ENCODE measurements around the gene KLHL42.

KLHL42 gene

GRCh38 chr12:27780612-27781408, 777 bp downstream of the KLHL42 start:
- peak; percentile 32 for DNase-seq

GRCh38 chr12:27781680-27782079, 1.6 kb downstream of the KLHL42 start:
- DNase-seq = peak; percentile 32

- DNase-seq = no peak
These were observed 2.4 kb downstream of the KLHL42 start for GRCh38 chr12:27782481-27782880.

GRCh38 chr12:27785882-27786570, 6.0 kb downstream of the KLHL42 start:
- DNase-seq = peak; percentile 67

DNA sequence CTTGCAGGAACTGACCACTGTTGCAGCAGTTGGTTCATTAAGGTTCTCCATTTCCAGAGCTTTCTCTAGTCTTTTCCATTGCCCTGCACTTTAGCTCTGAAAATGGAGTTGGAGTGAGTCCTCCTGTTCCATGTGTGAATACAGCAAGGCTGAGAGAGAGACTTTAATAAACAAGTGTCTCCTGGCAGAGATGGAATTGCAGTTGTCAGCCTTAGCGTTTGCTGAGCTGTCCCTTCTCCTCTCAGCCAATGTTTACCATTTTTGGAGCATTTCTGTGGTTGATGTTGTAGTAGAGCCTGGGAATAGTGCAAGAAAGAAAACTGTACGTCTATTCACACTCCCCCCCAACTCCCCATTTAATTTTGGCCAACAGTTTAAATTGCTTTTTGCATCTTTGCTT, 7.5 kb downstream of the KLHL42 start:
- no peak for DNase-seq

DNA sequence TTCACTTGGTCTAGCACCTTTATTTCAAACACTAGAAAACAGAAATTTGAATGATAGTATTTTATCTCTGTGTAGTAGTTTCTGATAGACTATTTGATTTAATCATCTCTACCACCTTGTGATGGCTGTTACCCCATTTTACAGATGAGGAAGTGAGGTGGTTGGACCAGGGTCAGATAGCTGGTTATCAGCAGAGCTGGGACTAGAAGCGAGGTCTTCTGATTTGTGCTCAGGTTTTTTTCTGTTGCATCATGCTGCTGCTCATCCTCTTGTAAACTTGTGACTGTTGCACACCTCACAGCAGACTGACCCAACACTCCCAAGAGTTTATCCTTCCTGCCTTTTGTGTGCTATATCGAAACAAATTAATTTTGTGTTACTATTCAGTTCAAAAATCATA, 10.1 kb downstream of the KLHL42 start:
- no peak for DNase-seq

DNA sequence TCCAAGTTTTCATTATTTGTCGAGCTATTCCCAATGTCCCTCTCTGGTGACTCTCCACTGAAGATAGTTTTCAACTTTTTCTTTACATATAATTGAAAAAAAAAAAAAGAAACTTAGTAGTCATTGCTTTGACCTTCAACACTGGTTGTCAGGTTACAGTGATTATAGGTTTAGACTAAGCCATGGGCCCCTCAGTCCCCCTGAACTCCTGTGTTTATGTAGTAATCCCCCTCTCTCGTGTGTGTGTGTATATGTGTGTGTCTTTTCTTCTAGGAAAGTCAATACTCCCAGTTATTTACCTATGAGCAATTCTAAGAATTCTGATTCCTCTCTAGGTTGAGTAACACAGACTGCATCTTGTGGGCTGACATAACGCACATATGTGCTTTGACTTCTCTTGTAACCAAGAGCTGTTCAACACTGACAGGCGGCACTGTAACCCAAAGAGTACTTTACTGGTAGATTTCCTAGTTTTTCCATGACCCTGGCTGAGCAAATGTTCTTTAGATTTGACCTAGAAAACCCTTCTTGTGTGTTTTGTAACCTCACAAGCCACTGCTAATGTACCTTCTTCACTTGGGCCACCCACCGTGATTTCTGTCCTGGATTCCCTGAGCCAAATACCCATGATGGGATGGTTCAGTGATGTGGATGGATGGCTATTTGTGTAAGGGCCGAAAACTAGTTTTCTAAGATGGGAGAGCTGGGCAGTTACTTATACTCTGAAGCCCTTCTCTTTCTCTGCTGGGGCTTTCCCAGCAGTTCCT, 15.0 kb downstream of the KLHL42 start:
- DNase-seq = no peak

- DNase-seq = no peak
These were observed 16.1 kb downstream of the KLHL42 start for GRCh38 chr12:27796128-27796527.

DNA sequence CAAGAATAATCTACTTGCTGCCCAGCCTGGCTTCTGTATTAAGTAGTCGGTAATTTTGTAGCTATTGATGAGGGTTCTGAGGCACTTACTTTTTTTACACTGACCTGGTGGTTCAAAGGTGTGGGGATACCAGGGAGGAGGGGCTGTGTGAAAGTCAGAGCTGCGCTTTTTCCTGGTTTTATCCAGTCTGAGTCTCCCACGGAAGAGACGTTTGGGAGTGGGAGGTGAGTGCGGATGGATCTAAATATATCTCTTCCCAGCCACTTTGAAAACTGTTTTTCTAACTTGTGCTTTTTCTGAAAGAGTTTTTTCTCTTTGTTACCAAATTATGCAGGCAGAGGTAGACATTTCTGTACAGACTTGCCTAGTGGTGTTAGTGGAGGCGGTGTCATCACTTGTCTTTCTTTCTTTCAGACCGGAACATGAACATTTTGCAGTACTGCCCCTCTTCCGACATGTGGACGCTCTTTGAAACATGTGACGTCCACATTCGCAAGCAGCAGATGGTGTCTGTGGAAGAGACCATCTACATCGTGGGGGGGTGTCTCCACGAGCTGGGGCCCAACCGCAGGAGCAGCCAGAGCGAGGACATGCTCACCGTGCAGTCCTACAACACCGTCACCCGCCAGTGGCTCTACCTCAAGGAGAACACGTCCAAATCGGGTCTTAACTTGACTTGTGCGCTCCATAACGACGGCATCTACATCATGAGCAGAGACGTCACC, 17.4 kb downstream of the KLHL42 start:
- DNase-seq = no peak

DNA sequence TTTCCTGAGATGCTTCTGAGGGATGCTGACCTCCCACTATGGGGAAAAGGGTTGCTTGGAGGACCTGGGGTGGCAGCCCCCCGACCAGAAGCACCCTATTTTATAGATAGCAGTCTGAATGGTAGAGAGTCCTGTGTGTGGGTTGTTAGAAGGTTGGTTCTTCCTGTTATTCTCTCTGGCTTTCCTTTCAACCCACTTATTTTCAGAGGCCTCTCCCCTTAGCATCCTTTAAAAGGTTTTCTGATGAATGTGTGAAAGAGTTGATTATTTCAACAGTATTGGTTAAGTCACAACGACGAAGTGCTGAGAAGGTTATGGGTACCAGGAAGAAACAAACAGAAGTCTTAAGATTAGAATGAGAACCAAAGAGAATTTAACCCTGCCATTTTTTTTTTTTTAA, 20.8 kb downstream of the KLHL42 start:
- DNase-seq = no peak

GRCh38 chr12:27801630-27802029, 21.6 kb downstream of the KLHL42 start:
- DNase-seq = no peak

- DNase-seq = no peak
These were observed 22.5 kb downstream of the KLHL42 start for GRCh38 chr12:27802511-27802910.

- DNase-seq = no peak
These were observed 22.9 kb downstream of the KLHL42 start for GRCh38 chr12:27802936-27803335.

- DNase-seq = no peak
These were observed 25.2 kb downstream of the KLHL42 start for GRCh38 chr12:27805238-27805637.

DNA sequence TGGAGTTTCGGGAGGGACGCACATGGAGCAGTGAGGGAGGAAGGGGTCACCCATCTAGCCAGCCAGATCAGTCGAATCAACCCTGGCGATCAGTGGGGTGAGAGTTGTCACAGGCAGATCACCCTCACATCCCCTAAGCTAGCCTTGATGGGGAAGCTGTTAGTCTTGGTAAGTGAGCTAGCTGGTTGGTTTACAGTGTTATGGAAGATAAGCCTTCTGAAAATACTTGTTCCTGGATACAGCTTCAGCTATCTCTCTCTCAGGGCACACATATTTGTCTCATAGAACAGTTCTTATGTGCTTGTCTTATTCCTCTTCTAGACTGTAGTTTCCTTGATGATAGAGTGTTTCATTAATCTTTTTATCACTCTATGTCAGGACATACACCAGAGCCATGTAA, 26.2 kb downstream of the KLHL42 start:
- no peak for DNase-seq

GRCh38 chr12:27807063-27807703, 27.1 kb downstream of the KLHL42 start:
- no peak for DNase-seq

DNA sequence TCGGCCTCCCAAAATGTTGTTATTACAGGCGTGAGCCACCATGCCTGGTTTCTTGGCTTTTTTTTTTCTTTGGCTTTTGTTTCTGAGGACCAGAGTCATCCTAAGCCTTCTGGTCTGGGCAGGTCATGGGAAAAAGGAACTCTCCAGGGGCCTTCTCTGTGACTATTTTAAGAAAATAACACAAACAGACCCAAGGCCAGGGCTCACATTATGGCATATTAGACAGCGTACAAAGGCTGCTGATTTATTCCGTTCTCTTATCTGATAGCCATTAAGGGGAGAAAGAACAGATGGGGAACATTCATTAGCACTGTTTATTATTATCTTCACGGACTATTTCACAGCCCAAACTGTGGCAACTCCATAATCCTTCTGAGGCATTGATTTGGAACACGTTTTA, 28.8 kb downstream of the KLHL42 start:
- no peak for DNase-seq

DNA sequence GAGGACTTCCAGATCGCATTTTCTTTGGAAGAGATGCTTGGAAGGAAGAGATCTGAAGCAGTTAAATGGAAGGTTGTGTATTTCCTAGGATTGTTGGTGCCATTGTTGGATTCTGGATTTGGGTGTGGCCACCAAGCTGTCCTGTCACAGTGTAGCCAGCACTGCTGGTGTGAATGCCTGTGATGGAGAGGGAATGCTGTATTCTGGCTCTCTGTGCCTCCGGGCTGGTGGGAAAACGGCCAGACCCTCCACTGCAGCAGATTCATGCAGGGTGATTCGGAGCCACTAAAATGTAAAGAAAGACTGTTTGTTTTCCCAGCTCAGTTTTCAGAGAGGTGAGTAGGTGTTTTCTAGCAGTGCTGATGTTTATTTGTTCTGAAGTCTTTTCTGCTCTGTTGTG, 30.7 kb downstream of the KLHL42 start:
- DNase-seq = no peak

DNA sequence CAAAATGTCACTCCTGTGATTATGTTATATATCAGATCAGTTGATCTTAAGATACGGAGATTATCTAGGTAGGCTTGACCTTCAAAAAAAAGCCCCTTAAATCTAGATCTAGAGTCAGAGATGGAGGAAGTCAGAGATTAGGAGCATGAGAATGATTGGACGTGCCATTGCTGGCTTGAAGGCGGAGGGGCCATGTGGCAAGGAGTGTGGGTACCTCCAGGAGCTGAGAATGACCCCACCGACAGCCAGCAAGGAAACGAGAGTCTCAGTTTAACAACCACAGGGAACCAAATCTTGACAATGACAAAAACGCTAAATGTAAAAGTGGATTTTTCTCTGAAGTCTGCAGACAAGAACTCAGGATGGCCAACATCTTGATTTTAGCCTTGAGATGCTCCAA, 32.5 kb downstream of the KLHL42 start:
- DNase-seq = no peak

DNA sequence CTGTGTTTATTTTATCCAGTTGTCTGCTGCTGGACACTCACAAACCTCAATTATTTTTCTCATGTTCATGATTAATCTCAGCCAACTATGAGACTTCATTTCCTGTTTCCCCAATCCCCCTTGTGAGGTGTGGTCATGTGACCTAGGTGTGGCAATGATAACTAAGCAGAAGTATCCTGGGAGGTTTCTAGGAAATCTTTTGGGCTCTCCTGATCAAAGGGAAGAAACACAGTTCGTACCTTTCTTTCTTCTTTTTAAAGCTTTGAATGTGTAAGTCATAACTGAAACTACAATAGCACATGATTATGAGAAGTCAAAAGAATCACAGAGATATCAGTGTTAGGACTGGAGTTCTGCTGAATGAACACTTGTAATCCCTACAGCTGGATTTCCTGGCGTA, 34.4 kb downstream of the KLHL42 start:
- DNase-seq = no peak

- peak; percentile 18 for DNase-seq
These were observed 35.0 kb downstream of the KLHL42 start for GRCh38 chr12:27814851-27815591.

- DNase-seq = no peak
These were observed 37.7 kb downstream of the KLHL42 start for GRCh38 chr12:27817766-27818165.

Measured in fibroblast of skin of right quadriceps (primary cell).